Neutrophil (primary cell): Measurements from ENCODE around the gene SEPHS1.
"Not testable (repeated sequence)": the region's sequence is repeated elsewhere in the genome, so short reads cannot be mapped to it uniquely, and the experiment has no call there.

Experiments used
- H3K27ac ChIP-seq: fragments of 200-600 bp; sonication (generic); 2 replicates; pipeline ENCODE4 v1.5.1; 2016; ENCODE audit warnings: mild to moderate bottlenecking, moderate library complexity
- H3K27me3 ChIP-seq: fragments of 200-600 bp; sonication (generic); 2 replicates; pipeline ENCODE4 v1.6.0; 2016; ENCODE audit warnings: mild to moderate bottlenecking
- H3K36me3 ChIP-seq: fragments of 200-600 bp; sonication (generic); 2 replicates; pipeline ENCODE4 v1.5.1; 2017
- H3K4me1 ChIP-seq, 2 experiments: fragments of 200-600 bp in 1 of 2; sonication (generic) in 1 of 2; 1 replicate in 1 of 2; 2 replicates in 1 of 2; pipeline versions ENCODE4 v1.5.1 to v1.6.1; 2013 to 2016; ENCODE audit warnings: low read depth in 1 of 2, low read length in 1 of 2, mild to moderate bottlenecking in 1 of 2, moderate library complexity in 1 of 2; ENCODE audit not compliant: control insufficient read depth in 1 of 2, insufficient read depth in 1 of 2
- H3K4me3 ChIP-seq, 2 experiments: fragments of 200-600 bp in 1 of 2; sonication (generic) in 1 of 2; 1 replicate in 1 of 2; 2 replicates in 1 of 2; pipeline ENCODE4 v1.5.1; 2013 to 2016; ENCODE audit warnings: low read depth in 1 of 2, low read length in 1 of 2, mild to moderate bottlenecking in 1 of 2, moderate library complexity in 1 of 2
- H3K9me3 ChIP-seq: fragments of 200-600 bp; sonication (generic); 2 replicates; pipeline ENCODE4 v1.5.1; 2016
- CTCF ChIP-seq: fragments of 200-600 bp; sonication (generic); IDR thresholded peaks from 2 replicates; pipeline ENCODE4 v1.5.1; 2016; ENCODE audit warnings: antibody characterized with exemption

SEPHS1 gene

GRCh38 chr10:13331646-13332045 lies 16.4 kb downstream of the SEPHS1 start:
- H3K4me3 ChIP-seq = no peak overlapping the region
- no peaks in the 10 kb centered on the region for H3K27me3 ChIP-seq
- TF ChIP-seq CTCF = no peak
- no peaks in the 10 kb centered on the region for H3K4me1 ChIP-seq
- H3K9me3 ChIP-seq = no peaks in the 10 kb centered on the region
- H3K27ac ChIP-seq = no peak overlapping the region
- H3K36me3 ChIP-seq = peaks cover 81% of the 10 kb centered on the region

GRCh38 chr10:13330980-13331379 lies 17.1 kb downstream of the SEPHS1 start:
- not testable (repeated sequence) for H3K4me3 ChIP-seq, H3K27me3 ChIP-seq, H3K9me3 ChIP-seq, H3K27ac ChIP-seq, H3K4me1 ChIP-seq
- H3K36me3 ChIP-seq = peaks cover 86% of the 10 kb centered on the region

GRCh38 chr10:13329565-13329964 lies 18.5 kb downstream of the SEPHS1 start:
- Histone ChIP-seq H3K27me3 (no peaks in the 10 kb centered on the region), H3K36me3 (peaks cover 88% of the 10 kb centered on the region), H3K4me3 (no peak overlapping the region), H3K9me3 (no peaks in the 10 kb centered on the region), H3K27ac (no peak overlapping the region), H3K4me1 (no peaks in the 10 kb centered on the region)
- TF ChIP-seq CTCF = no peak

GRCh38 chr10:13328613-13329012 lies 19.5 kb downstream of the SEPHS1 start:
- peaks cover 91% of the 10 kb centered on the region for H3K36me3 ChIP-seq
- no peaks in the 10 kb centered on the region for H3K4me1 ChIP-seq
- no peaks in the 10 kb centered on the region for H3K27me3 ChIP-seq
- H3K9me3 ChIP-seq = no peaks in the 10 kb centered on the region
- no peak for TF ChIP-seq CTCF
- H3K27ac ChIP-seq = no peak overlapping the region
- no peak overlapping the region for H3K4me3 ChIP-seq

GRCh38 chr10:13328126-13328525 lies 20.0 kb downstream of the SEPHS1 start:
- Histone ChIP-seq H3K4me1 (no peaks in the 10 kb centered on the region), H3K9me3 (no peaks in the 10 kb centered on the region), H3K27me3 (no peaks in the 10 kb centered on the region), H3K36me3 (peaks cover 90% of the 10 kb centered on the region), H3K4me3 (no peak overlapping the region), H3K27ac (no peak overlapping the region)
- no peak for TF ChIP-seq CTCF

GRCh38 chr10:13327534-13327933 lies 20.6 kb downstream of the SEPHS1 start:
- Histone ChIP-seq H3K36me3 (peaks cover 90% of the 10 kb centered on the region), H3K4me3 (no peak overlapping the region), H3K4me1 (no peaks in the 10 kb centered on the region)

More at GRCh38 chr10:13327534-13327933, 20.6 kb downstream of the SEPHS1 start:
- Histone ChIP-seq H3K27ac (no peak overlapping the region), H3K9me3 (no peaks in the 10 kb centered on the region), H3K27me3 (no peaks in the 10 kb centered on the region)
- no peak for TF ChIP-seq CTCF
